Measurements from ENCODE around the gene RCN1. TPM values are rescaled to one million over a fixed set of nuclear protein-coding genes. Genes with fewer than 3 reads are reported as not detected.

Gene RCN1
- total RNA-seq, 2 experiments from 2014 or later, result 26.2 to 27.7 TPM

DNA sequence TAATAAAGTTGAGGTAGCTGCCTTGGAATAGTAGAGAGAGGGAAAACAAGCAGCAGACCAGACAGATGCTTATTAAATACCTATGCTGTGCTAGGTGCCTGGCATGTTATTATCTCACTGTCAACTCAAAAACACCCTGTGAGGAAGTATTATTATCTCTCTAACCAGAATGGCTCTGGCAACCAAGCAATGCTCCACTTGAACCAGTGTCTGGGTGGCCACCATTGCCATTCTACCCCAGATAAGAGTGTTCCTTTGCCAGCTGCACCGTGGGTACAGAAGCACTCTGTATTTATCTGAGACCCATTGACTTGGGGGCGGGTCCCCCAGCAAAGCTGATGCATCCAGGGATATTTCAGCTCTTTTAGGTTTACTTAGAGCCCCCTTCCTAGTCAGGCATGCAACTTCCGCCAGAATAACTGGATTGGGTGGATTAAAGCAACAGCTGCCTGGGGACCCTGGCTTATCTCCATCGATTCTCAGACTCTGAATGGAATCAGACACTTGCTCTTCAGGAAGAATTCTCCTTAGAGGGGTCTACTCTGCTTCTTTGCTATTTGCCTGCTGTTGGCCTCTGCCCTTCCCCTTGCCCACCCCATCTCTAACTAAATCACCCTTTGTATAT is 49.1 kb downstream of the RCN1 start:
- H3K4me1 Mint-ChIP-seq (ENCODE audit: low read depth), result peaks cover 3% of the 10 kb centered on the region
- no peak overlapping the region for H3K27ac Mint-ChIP-seq
- DNase-seq (no peak), ATAC-seq (no peak)
- H3K9me3 Mint-ChIP-seq, result no peaks in the 10 kb centered on the region
- no peak overlapping the region for H3K4me3 Mint-ChIP-seq
- ChIA-PET POLR2A (no interaction called here), CTCF (interaction anchor here (0.7 kb wide), 1 partner anchor 36 kb away, joined by 3 read pairs; no protein-coding TSS in a partner anchor)
- TF ChIP-seq, protein P1, sequence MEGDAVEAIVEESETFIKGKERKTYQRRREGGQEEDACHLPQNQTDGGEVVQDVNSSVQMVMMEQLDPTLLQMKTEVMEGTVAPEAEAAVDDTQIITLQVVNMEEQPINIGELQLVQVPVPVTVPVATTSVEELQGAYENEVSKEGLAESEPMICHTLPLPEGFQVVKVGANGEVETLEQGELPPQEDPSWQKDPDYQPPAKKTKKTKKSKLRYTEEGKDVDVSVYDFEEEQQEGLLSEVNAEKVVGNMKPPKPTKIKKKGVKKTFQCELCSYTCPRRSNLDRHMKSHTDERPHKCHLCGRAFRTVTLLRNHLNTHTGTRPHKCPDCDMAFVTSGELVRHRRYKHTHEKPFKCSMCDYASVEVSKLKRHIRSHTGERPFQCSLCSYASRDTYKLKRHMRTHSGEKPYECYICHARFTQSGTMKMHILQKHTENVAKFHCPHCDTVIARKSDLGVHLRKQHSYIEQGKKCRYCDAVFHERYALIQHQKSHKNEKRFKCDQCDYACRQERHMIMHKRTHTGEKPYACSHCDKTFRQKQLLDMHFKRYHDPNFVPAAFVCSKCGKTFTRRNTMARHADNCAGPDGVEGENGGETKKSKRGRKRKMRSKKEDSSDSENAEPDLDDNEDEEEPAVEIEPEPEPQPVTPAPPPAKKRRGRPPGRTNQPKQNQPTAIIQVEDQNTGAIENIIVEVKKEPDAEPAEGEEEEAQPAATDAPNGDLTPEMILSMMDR (IDR thresholded peaks at IDR 0.05), result no peak
- H3K27me3 Mint-ChIP-seq, result peaks cover 2% of the 10 kb centered on the region
- no peaks in the 10 kb centered on the region for H3K36me3 Mint-ChIP-seq (ENCODE audit: low read depth)
- intact Hi-C loops (cut with micrococcal nuclease), result no loop called here

DNA sequence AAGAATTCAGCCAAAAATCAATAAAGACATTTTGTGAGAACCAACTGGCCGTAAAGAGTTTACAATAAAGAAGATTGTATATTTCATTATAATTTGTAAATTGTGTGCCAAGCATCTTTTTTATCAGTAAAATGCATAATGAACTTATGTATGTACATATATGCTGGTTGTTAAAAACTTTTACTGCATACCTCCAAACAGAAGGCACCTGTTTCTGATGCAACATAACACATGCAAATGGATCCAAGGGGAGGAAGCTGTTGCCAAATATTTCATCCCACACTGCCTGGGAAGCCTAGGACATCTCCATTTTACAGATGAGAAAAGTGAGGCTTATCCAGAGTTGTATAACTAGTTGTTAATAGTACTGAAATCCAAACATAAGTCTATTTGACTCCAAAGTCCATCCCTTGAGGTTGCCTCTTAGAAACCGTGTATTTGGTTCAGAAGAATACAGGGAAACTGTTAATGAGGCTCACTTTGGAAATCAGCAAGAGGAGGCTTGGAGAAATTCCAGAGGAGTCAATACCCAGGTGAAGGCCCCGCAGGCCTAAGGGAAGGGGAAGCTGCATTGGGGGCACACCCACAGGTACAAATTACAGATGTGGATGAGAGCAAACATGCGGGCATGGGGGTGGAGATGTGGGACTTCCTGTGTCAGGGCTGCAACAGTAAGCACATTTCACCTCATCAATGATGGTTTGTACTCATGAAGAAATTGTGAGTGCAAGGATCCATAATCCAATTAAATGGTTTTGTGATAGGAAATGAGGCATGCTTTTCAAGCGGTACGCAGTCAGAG is 51.1 kb downstream of the RCN1 start:
- H3K4me1 Mint-ChIP-seq (ENCODE audit: low read depth), result peaks cover 3% of the 10 kb centered on the region
- TF ChIP-seq, protein P1 (IDR thresholded peaks at IDR 0.05), result no peak
- no peak for DNase-seq
- H3K9me3 Mint-ChIP-seq, result no peaks in the 10 kb centered on the region
- H3K27ac Mint-ChIP-seq, result no peak overlapping the region
- H3K27me3 Mint-ChIP-seq, result peaks cover 1% of the 10 kb centered on the region
- H3K36me3 Mint-ChIP-seq (ENCODE audit: low read depth), result no peaks in the 10 kb centered on the region
- intact Hi-C loops (cut with micrococcal nuclease), result no loop called here
- no peak overlapping the region for H3K4me3 Mint-ChIP-seq
- ChIA-PET POLR2A (no interaction called here), CTCF (interaction anchor here (1.1 to 1.4 kb wide), 3 partner anchors 18 to 89 kb away, joined by 3 to 5 read pairs (median 3); no protein-coding TSS in a partner anchor)
- ATAC-seq, result no peak

DNA sequence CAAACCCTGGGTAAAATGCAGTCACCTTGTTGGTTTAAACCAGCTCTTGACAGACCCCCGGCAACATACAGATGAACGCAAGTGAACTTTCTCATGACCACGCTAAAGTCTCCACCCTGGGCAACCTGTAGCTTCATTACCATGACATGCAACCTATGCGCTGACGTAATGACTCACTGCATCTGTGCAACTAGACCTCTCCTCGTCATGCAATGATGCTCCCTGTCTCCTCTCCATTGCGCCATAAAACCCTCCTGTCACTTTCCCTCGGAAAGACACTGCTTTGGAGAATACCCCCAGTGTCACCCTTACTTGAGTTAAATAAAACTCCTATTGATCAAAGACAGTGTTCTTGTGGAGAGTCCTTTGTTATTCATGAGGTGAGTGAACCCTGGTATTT is 52.5 kb downstream of the RCN1 start:
- no peak overlapping the region for H3K27ac Mint-ChIP-seq

DNA sequence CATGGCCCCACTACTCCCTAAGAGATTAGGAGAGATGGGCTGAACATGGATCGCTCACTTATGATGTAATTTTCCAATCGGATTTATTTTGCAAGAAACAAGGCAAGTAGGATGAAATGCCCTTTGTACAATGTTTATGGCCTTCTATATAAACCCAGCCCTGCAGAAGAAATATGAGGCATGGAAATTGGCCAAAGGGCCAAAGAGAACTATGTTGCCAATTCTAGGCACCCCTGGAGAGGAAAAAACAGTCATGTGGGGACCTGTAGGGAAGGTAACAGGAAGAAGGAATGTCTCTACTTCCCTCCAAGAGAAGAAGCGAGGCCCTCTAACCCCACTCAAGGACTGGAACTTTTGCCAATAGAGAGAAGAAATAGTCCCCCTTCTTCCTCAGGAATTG is 54.4 kb downstream of the RCN1 start:
- Mint-ChIP-seq H3K4me1 (ENCODE audit: low read depth) (peaks cover 3% of the 10 kb centered on the region), H3K27me3 (peaks cover 5% of the 10 kb centered on the region), H3K9me3 (no peaks in the 10 kb centered on the region), H3K36me3 (ENCODE audit: low read depth) (no peaks in the 10 kb centered on the region), H3K27ac (no peak overlapping the region), H3K4me3 (no peak overlapping the region)
- DNase-seq (no peak), ATAC-seq (no peak)
- CTCF ChIA-PET, result no interaction called here
- intact Hi-C loops (cut with micrococcal nuclease), result no loop called here
- TF ChIP-seq, protein P1 (IDR thresholded peaks at IDR 0.05), result no peak
- POLR2A ChIA-PET, result no interaction called here

More for the DNA sequence above, 52.5 kb downstream of the RCN1 start:
- no peak for ATAC-seq
- intact Hi-C loops (cut with micrococcal nuclease), result no loop called here
- Mint-ChIP-seq H3K27me3 (peaks cover 1% of the 10 kb centered on the region), H3K36me3 (ENCODE audit: low read depth) (no peaks in the 10 kb centered on the region), H3K4me1 (ENCODE audit: low read depth) (peaks cover 3% of the 10 kb centered on the region), H3K4me3 (no peak overlapping the region), H3K9me3 (no peaks in the 10 kb centered on the region)
- TF ChIP-seq, protein P1 (IDR thresholded peaks at IDR 0.05), result no peak
- ChIA-PET POLR2A (no interaction called here), CTCF (interaction anchor here (1.3 kb wide), 1 partner anchor 91 kb away, joined by 5 read pairs; no protein-coding TSS in a partner anchor)
- DNase-seq, result no peak

DNA sequence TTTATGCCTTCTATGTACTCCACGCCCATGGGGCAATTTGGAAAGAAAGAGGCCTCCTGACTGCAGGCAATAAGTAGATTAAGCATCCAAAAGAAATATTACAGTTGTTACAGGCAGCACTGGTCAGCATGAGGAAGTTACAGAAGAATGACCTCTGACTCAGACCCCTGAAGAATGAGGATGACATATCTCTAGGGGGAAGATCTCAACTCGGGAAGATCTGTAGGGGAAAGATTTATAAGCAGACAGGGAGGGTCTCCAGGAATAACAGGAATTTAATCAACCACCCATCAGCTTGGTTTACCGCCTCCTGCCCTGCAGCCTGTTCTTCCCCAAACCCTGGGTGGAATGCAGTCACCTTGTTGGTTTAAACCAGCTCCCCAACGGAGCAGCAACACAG is 58.0 kb downstream of the RCN1 start:
- no peaks in the 10 kb centered on the region for H3K4me1 Mint-ChIP-seq (ENCODE audit: low read depth)
- H3K27me3 Mint-ChIP-seq, result peaks cover 9% of the 10 kb centered on the region
- TF ChIP-seq, protein P1 (IDR thresholded peaks at IDR 0.05), result no peak
- ATAC-seq, result no peak
- no peaks in the 10 kb centered on the region for H3K36me3 Mint-ChIP-seq (ENCODE audit: low read depth)
- intact Hi-C loops (cut with micrococcal nuclease), result no loop called here
- H3K4me3 Mint-ChIP-seq, result no peak overlapping the region
- ChIA-PET POLR2A (no interaction called here), CTCF (no interaction called here)
- DNase-seq, result no peak
- H3K27ac Mint-ChIP-seq, result no peak overlapping the region
- H3K9me3 Mint-ChIP-seq, result no peaks in the 10 kb centered on the region

All from activated CD8-positive, alpha-beta T cell treated with anti-CD3 and anti-CD28 coated beads for 36 hours (primary cell).